ENCODE results near the gene TRIM42. TPM values are rescaled to one million over a fixed set of nuclear protein-coding genes. Genes with fewer than 3 reads are reported as not detected.

TRIM42 gene
- total RNA-seq, 1 donor from 2014 or later = not detected

DNA sequence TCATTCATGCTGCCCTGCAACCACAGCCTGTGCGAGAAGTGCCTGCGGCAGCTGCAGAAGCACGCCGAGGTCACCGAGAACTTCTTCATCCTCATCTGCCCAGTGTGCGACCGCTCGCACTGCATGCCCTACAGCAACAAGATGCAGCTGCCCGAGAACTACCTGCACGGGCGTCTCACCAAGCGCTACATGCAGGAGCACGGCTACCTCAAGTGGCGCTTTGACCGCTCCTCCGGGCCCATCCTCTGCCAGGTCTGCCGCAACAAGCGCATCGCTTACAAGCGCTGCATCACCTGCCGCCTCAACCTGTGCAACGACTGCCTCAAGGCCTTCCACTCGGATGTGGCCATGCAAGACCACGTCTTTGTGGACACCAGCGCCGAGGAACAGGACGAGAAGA, 4.7 kb downstream of the TRIM42 start:
- no peaks in the 10 kb centered on the region for H3K27me3 ChIP-seq
- no peaks in the 10 kb centered on the region for H3K36me3 ChIP-seq
- TF ChIP-seq, protein P1, sequence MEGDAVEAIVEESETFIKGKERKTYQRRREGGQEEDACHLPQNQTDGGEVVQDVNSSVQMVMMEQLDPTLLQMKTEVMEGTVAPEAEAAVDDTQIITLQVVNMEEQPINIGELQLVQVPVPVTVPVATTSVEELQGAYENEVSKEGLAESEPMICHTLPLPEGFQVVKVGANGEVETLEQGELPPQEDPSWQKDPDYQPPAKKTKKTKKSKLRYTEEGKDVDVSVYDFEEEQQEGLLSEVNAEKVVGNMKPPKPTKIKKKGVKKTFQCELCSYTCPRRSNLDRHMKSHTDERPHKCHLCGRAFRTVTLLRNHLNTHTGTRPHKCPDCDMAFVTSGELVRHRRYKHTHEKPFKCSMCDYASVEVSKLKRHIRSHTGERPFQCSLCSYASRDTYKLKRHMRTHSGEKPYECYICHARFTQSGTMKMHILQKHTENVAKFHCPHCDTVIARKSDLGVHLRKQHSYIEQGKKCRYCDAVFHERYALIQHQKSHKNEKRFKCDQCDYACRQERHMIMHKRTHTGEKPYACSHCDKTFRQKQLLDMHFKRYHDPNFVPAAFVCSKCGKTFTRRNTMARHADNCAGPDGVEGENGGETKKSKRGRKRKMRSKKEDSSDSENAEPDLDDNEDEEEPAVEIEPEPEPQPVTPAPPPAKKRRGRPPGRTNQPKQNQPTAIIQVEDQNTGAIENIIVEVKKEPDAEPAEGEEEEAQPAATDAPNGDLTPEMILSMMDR (IDR thresholded peaks at IDR 0.05) = no peak
- H3K9me3 ChIP-seq = no peaks in the 10 kb centered on the region
- H3K27ac ChIP-seq = no peak overlapping the region
- DNase-seq (ENCODE audit: low spot score in 2 of 2) = no peak
- no peaks in the 10 kb centered on the region for H3K4me1 ChIP-seq
- no peak overlapping the region for H3K4me3 ChIP-seq
- intact Hi-C loops (cut with DNase I) = no loop called here

DNA sequence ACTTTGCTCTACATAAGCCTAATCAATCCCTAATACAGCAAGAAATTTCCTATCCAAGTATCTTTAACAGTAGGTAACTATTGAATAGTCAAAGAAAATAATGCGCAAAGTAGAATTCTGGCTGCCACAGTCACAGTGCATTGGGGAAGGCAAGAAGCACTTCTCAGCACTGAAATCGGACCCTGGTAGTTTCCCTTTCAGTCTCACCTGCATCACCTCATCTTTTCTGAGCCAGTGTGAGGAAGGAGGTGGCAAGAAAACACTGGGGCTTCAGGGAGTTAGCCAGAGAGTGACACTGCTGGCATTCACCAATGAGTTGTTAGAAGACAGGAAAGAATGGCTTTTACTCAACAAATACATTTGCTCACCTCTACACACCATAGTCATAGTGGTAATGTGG, 8.3 kb downstream of the TRIM42 start:
- intact Hi-C loops (cut with DNase I) = no loop called here
- DNase-seq (ENCODE audit: low spot score in 2 of 2) = no peak
- H3K9me3 ChIP-seq = no peaks in the 10 kb centered on the region
- no peaks in the 10 kb centered on the region for H3K4me1 ChIP-seq
- no peak overlapping the region for H3K4me3 ChIP-seq
- no peak overlapping the region for H3K27ac ChIP-seq
- H3K36me3 ChIP-seq = no peaks in the 10 kb centered on the region
- TF ChIP-seq, protein P1 (IDR thresholded peaks at IDR 0.05) = no peak
- H3K27me3 ChIP-seq = no peaks in the 10 kb centered on the region

DNA sequence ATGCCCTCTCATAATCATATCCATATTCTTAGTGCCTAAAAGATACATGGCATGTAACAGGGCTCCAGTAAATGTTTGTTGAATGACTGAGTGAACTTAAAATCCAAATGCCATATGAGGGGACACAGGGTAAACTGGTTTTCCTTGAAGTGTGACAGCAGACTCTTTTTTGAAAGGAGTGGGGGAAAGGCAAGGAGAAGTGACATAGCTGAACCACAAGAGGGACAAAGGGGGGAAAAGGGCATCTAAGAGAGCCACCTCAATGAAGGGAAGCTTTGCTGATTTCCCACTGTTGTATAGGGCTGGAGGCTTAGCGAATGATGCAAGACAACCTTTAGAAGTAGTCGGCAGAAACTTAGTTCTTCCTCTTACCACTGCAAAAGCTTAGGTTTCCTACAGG, 9.1 kb downstream of the TRIM42 start:
- TF ChIP-seq, protein P1 (IDR thresholded peaks at IDR 0.05) = no peak
- H3K36me3 ChIP-seq = no peaks in the 10 kb centered on the region
- DNase-seq (ENCODE audit: low spot score in 2 of 2) = no peak
- no peaks in the 10 kb centered on the region for H3K4me1 ChIP-seq
- H3K27ac ChIP-seq = no peak overlapping the region
- H3K9me3 ChIP-seq = no peaks in the 10 kb centered on the region
- no peaks in the 10 kb centered on the region for H3K27me3 ChIP-seq
- intact Hi-C loops (cut with DNase I) = no loop called here
- H3K4me3 ChIP-seq = no peak overlapping the region

DNA sequence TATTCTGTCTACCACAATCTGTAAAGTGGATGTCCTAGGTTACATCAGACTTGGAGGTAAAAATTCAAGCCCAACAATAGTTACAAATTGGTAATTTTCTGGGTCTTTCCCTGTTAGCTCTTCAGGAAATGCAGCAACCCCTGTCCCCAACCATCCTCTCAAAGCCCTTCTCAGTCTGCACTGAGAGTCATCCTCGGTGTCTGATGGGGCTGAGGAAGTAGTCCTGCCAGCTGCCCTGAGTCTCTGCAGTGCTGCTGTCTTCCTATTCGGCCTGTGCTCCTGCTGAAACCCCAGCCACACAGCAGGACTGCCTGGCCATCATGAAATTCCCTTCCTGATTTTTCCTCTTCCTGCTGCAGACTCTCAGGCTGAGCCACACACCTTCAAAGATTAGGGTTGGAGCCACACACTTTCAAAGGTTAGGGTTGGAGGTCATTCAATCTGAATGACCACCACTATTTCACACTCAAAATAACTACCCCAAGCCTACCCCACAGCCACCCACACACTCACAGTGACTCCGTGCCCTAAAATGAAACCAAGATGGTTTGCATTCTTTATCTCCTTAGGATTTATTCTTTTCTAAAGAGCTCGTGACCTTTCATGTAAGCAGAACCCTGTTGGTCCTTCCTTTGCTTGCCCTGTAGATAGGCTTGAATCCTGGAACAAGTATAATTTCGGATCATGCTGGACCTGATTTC, 17.6 kb downstream of the TRIM42 start:
- no peaks in the 10 kb centered on the region for H3K9me3 ChIP-seq
- intact Hi-C loops (cut with DNase I) = no loop called here
- no peak overlapping the region for H3K27ac ChIP-seq
- no peaks in the 10 kb centered on the region for H3K4me1 ChIP-seq
- no peak for DNase-seq (ENCODE audit: low spot score in 2 of 2)
- H3K27me3 ChIP-seq = no peaks in the 10 kb centered on the region
- H3K4me3 ChIP-seq = no peak overlapping the region
- H3K36me3 ChIP-seq = no peaks in the 10 kb centered on the region
- TF ChIP-seq, protein P1 (IDR thresholded peaks at IDR 0.05) = no peak

DNA sequence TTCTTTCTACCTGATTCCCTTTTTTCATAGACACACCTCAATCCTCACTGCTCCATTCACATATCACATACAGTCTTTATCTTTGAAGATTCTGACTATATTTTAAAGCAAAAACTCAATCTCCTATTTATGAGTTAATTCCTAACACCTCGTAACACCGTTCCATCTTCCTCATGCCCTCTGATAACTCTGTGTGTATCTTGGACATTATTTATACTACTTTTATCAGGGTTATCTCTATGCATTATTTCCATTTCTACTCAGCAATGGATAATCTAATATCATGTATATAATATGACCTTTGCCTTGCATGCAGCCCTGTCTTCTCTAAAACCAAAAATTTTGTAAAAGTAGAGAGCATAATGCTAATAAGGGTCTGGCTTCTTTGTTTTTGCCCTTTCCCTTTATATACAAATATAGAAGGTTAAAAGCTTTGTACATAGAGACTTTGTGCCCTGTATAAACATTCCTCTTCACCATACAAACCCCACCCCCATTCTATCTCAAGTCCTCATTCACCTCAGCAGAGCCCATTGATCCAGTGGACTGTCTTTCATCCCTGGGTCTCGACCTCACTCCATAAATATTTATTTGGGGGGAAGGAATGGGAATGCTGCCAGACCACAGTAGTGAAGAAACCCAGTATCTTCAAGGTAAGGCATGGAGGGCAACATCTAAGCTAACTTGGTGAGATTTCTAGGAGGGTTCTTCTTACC, 21.8 kb downstream of the TRIM42 start:
- intact Hi-C loops (cut with DNase I) = no loop called here

More for the DNA sequence above, 21.8 kb downstream of the TRIM42 start:
- no peak for DNase-seq (ENCODE audit: low spot score in 2 of 2)
- H3K9me3 ChIP-seq = no peaks in the 10 kb centered on the region
- H3K27ac ChIP-seq = no peak overlapping the region
- H3K4me3 ChIP-seq = no peak overlapping the region
- TF ChIP-seq, protein P1 (IDR thresholded peaks at IDR 0.05) = no peak
- no peaks in the 10 kb centered on the region for H3K4me1 ChIP-seq
- no peaks in the 10 kb centered on the region for H3K27me3 ChIP-seq
- H3K36me3 ChIP-seq = no peaks in the 10 kb centered on the region
